IPS DF 4.7 (cell line): ENCODE data around the gene MSH2.

Experiments used
- DNase-seq: peaks from one replicate; pipeline ENCODE4 v3.0.0-alpha.2; 2013; ENCODE audit warnings: low spot score; ENCODE audit errors: extremely low read depth

MSH2 gene

GRCh38 chr2:47506024-47506423, 103.1 kb downstream of the MSH2 start:
- no peak for DNase-seq

- no peak for DNase-seq
These were observed 103.5 kb downstream of the MSH2 start for GRCh38 chr2:47506436-47506835.

GRCh38 chr2:47508080-47508479, 105.1 kb downstream of the MSH2 start:
- DNase-seq, result no peak

- DNase-seq, result no peak
These were observed 105.7 kb downstream of the MSH2 start for GRCh38 chr2:47508641-47509040.

- no peak for DNase-seq
These were observed 106.3 kb downstream of the MSH2 start for GRCh38 chr2:47509250-47509649.

GRCh38 chr2:47509821-47510385, 106.9 kb downstream of the MSH2 start:
- DNase-seq, result no peak

- no peak for DNase-seq
These were observed 107.8 kb downstream of the MSH2 start for GRCh38 chr2:47510745-47511144.

- no peak for DNase-seq
These were observed 109.7 kb downstream of the MSH2 start for GRCh38 chr2:47512581-47513083.

- no peak for DNase-seq
These were observed 111.1 kb downstream of the MSH2 start for GRCh38 chr2:47513981-47514520.

- no peak for DNase-seq
These were observed 113.6 kb downstream of the MSH2 start for GRCh38 chr2:47516360-47517104.

GRCh38 chr2:47518497-47519146, 115.7 kb downstream of the MSH2 start:
- DNase-seq, result no peak

- no peak for DNase-seq
These were observed 116.2 kb downstream of the MSH2 start for GRCh38 chr2:47519147-47519537.

- no peak for DNase-seq
These were observed 116.8 kb downstream of the MSH2 start for GRCh38 chr2:47519604-47520301.

- DNase-seq, result no peak
These were observed 117.3 kb downstream of the MSH2 start for GRCh38 chr2:47520302-47520630.

- no peak for DNase-seq
These were observed 118.1 kb downstream of the MSH2 start for GRCh38 chr2:47520825-47521665.

GRCh38 chr2:47521666-47522285, 118.8 kb downstream of the MSH2 start:
- DNase-seq, result no peak

- DNase-seq, result no peak
These were observed 122.2 kb downstream of the MSH2 start for GRCh38 chr2:47525167-47525566.

GRCh38 chr2:47528455-47528854, 125.5 kb downstream of the MSH2 start:
- DNase-seq, result no peak

- no peak for DNase-seq
These were observed 125.9 kb downstream of the MSH2 start for GRCh38 chr2:47528874-47529273.

GRCh38 chr2:47530105-47530760, 127.3 kb downstream of the MSH2 start:
- DNase-seq, result no peak
